ENCODE data around the gene BYSL. TPM values are rescaled to one million over a fixed set of nuclear protein-coding genes. Genes with fewer than 3 reads are reported as not detected.

The BYSL gene
- total RNA-seq, 4 donors from 2014 or later: 0.51 to 20.5 (median 18.0) TPM

DNA sequence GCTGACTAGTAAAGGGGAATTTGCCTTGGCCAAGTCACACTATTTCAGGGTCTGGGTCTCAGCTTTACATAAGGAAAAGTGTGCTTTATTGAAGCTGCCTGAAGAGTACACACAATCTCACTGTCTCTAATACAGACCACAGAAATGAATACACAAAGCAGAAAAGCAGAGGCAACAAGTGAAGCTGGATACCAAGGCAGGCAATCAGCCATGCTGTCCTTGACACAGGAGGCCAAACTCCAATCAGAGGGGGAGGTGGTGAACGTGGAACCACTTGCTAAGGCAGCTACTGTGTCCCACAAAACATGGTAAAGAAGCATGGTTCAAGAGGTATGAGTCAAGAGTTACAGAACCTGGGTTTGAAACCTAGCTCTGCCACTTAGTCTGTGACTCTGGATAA lies 42.1 kb downstream of the BYSL start:
- no peak overlapping the region for H3K4me3 ChIP-seq
- H3K27ac ChIP-seq: no peak overlapping the region
- intact Hi-C loops (cut with DNase I; ENCODE audit: low total_unique reads): no loop called here
- H3K4me1 ChIP-seq: no peaks in the 10 kb centered on the region
- no peak for DNase-seq
- no peaks in the 10 kb centered on the region for H3K36me3 ChIP-seq
- no peaks in the 10 kb centered on the region for H3K27me3 ChIP-seq
- TF ChIP-seq, protein P1, sequence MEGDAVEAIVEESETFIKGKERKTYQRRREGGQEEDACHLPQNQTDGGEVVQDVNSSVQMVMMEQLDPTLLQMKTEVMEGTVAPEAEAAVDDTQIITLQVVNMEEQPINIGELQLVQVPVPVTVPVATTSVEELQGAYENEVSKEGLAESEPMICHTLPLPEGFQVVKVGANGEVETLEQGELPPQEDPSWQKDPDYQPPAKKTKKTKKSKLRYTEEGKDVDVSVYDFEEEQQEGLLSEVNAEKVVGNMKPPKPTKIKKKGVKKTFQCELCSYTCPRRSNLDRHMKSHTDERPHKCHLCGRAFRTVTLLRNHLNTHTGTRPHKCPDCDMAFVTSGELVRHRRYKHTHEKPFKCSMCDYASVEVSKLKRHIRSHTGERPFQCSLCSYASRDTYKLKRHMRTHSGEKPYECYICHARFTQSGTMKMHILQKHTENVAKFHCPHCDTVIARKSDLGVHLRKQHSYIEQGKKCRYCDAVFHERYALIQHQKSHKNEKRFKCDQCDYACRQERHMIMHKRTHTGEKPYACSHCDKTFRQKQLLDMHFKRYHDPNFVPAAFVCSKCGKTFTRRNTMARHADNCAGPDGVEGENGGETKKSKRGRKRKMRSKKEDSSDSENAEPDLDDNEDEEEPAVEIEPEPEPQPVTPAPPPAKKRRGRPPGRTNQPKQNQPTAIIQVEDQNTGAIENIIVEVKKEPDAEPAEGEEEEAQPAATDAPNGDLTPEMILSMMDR (IDR thresholded peaks at IDR 0.05): no peak
- TF ChIP-seq POLR2A (IDR thresholded peaks at IDR 0.05): no peak
- no peaks in the 10 kb centered on the region for H3K9me3 ChIP-seq

DNA sequence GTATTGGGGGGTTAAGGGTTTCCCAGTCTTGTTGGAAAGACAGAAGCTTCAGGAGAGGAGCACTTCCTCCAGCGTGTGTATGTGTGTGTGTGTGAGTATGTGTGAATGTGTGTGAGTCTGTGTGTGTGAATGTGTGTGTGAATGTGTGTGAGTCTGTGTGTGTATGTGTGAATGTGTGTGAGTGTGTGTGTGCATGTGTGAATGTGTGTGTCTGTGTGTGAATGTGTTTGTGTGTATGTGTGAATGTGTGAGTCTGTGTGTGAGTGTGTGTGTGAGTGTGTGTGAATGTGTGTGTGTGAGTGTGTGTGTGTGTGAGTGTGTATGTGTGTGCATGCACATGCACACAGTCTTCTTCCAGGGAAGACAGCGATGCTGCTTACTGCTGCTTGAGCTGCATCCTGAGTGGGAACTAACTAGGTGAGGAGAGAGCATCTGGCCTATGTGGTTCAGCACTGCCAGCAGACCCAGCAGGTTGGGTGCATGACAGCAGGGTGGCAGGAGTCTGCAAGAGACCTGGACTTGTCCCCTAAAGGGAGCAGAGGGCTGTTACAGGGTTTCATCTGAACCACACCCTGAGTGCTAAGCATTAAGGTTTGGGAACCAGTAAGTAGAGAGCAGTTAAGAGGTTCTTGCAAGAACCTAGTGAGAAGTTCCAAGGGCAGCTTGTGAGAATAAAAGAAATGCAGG lies 43.0 kb downstream of the BYSL start:
- Histone ChIP-seq H3K9me3 (no peaks in the 10 kb centered on the region), H3K4me1 (no peaks in the 10 kb centered on the region), H3K27me3 (no peaks in the 10 kb centered on the region), H3K4me3 (no peak overlapping the region), H3K36me3 (no peaks in the 10 kb centered on the region), H3K27ac (no peak overlapping the region)
- DNase-seq: no peak
- intact Hi-C loops (cut with DNase I; ENCODE audit: low total_unique reads): no loop called here
- TF ChIP-seq, protein P1 (IDR thresholded peaks at IDR 0.05): no peak

DNA sequence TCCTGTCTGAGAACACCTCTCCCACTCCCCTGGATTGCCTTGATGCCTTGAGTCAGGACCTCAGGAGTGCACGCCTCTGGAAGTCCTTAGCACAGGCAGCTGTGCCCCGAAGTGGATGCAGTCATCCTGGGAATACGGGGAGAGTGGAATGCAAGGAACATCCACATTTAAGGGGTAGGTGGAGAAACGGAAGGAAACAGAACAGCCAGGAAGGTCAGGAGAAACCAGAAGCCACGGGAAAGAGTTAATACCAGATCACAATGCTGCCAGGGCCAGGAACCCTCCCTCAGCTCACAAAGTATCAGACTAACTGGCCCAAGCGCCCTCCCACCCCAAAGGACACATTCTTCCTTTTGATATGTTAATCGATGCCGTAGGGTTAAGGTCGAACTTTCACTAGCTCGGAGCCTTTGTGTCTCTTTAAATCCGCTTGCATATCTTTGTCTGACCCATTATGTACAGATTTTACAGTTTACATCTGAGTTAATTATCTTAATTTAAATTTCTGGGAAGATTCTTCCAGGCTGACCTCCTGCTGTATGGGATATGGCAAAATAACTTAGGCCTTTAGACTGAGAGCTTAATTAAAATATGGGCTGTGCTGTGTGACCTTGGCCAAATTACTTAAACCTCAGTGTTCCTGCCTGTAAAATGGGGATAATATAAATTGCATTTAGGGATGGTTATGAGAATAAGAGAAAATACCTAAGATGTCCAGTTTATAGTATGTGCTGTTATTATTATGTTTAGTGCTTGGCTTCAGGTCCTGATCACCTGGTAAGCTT lies 44.3 kb downstream of the BYSL start:
- no peak for DNase-seq
- no peaks in the 10 kb centered on the region for H3K36me3 ChIP-seq
- H3K4me1 ChIP-seq: no peaks in the 10 kb centered on the region
- TF ChIP-seq, protein P1 (IDR thresholded peaks at IDR 0.05): no peak
- TF ChIP-seq POLR2A (IDR thresholded peaks at IDR 0.05): no peak
- no peak overlapping the region for H3K4me3 ChIP-seq
- no peaks in the 10 kb centered on the region for H3K9me3 ChIP-seq
- H3K27ac ChIP-seq: no peak overlapping the region
- no peaks in the 10 kb centered on the region for H3K27me3 ChIP-seq
- intact Hi-C loops (cut with DNase I; ENCODE audit: low total_unique reads): no loop called here

DNA sequence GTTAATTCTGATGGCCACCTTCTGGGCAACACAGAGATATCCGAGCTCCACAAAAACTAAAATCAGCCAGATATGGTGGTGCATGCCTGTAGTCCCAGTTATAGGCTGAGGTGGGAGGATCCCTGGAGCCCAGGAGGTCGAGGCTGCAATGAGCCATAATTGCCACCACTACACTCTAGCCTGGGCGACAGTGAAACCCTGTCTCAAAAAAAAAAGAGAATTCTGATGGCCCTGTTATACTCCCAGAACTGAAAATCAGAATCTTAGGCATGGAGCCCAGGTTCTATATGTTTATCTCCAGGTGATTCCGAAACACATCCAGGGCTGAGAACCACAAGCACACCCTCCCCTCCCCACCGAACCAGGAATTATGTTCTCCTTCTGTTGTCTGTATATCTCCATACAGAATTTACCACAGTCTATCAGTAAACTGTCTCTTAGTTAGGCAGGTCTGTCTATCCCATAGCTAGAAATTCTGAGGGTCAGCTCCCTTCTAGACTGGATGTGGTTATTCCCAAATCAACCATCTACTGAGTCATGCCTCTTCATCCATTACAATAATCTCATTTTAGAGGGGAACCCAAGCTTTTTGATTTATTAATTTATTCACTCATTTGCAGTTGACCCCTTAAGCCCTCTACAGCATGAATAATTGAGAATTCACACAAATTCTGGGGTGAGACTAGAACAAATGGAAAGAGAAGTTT lies 45.1 kb downstream of the BYSL start:
- no peak for DNase-seq
- H3K4me1 ChIP-seq: no peaks in the 10 kb centered on the region
- no peak overlapping the region for H3K4me3 ChIP-seq
- intact Hi-C loops (cut with DNase I; ENCODE audit: low total_unique reads): no loop called here
- no peak overlapping the region for H3K27ac ChIP-seq
- no peaks in the 10 kb centered on the region for H3K36me3 ChIP-seq
- no peaks in the 10 kb centered on the region for H3K27me3 ChIP-seq
- no peaks in the 10 kb centered on the region for H3K9me3 ChIP-seq
- no peak for TF ChIP-seq POLR2A (IDR thresholded peaks at IDR 0.05)
- TF ChIP-seq, protein P1 (IDR thresholded peaks at IDR 0.05): no peak

DNA sequence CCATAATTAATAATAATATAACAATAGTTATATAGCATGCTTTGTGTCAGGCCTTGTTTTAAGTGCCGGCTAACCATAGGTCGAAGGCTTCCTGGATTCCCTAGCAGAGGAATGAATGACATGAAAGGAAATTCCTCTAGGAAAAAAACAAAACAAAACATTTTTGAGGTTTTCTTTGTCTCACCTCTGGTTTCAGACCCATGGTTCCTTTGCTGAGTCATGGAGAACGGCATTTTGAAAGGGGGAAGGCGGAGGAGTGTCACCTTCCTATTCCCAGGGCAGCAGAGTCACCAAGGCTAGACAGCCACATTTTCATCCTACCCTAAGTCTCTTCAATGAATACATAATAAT lies 45.6 kb downstream of the BYSL start:
- Histone ChIP-seq H3K36me3 (no peaks in the 10 kb centered on the region), H3K4me1 (no peaks in the 10 kb centered on the region), H3K9me3 (no peaks in the 10 kb centered on the region), H3K27ac (no peak overlapping the region), H3K4me3 (no peak overlapping the region), H3K27me3 (no peaks in the 10 kb centered on the region)
- TF ChIP-seq POLR2A (IDR thresholded peaks at IDR 0.05): no peak
- TF ChIP-seq, protein P1 (IDR thresholded peaks at IDR 0.05): no peak
- intact Hi-C loops (cut with DNase I; ENCODE audit: low total_unique reads): no loop called here
- no peak for DNase-seq
